ENCODE results near the gene SLC16A10. TPM values are rescaled to one million over a fixed set of nuclear protein-coding genes. Genes with fewer than 3 reads are reported as not detected.
"Not testable (repeated sequence)": the region's sequence is repeated elsewhere in the genome, so short reads cannot be mapped to it uniquely, and the experiment has no call there.

The SLC16A10 gene
- total RNA-seq, 6 donors from 2014 or later, result 8.7 to 94.4 (median 18.9) TPM

- no peak overlapping the region for H3K27ac ChIP-seq
- no peak for ATAC-seq (ENCODE audit: low FRiP score in 2 of 2)
- H3K27me3 ChIP-seq, result no peaks in the 10 kb centered on the region
- no peaks in the 10 kb centered on the region for H3K9me3 ChIP-seq
- 75 to 84% methylated on average over 9 of the region's 9 CpGs for WGBS, 2 donors
- TF ChIP-seq POLR2A (IDR thresholded peaks at IDR 0.05) (no peak), POLR2AphosphoS5 (IDR thresholded peaks at IDR 0.05) (no peak), EP300 (IDR thresholded peaks at IDR 0.05) (no peak)
- TF ChIP-seq, protein P1, sequence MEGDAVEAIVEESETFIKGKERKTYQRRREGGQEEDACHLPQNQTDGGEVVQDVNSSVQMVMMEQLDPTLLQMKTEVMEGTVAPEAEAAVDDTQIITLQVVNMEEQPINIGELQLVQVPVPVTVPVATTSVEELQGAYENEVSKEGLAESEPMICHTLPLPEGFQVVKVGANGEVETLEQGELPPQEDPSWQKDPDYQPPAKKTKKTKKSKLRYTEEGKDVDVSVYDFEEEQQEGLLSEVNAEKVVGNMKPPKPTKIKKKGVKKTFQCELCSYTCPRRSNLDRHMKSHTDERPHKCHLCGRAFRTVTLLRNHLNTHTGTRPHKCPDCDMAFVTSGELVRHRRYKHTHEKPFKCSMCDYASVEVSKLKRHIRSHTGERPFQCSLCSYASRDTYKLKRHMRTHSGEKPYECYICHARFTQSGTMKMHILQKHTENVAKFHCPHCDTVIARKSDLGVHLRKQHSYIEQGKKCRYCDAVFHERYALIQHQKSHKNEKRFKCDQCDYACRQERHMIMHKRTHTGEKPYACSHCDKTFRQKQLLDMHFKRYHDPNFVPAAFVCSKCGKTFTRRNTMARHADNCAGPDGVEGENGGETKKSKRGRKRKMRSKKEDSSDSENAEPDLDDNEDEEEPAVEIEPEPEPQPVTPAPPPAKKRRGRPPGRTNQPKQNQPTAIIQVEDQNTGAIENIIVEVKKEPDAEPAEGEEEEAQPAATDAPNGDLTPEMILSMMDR (IDR thresholded peaks at IDR 0.05), result no peak
- DNase-seq, result no peak
- H3K4me1 ChIP-seq, result peaks cover 0 to 7% (median 6%) of the 10 kb centered on the region in 4 donors
- H3K36me3 ChIP-seq, result no peaks in the 10 kb centered on the region
- no peak overlapping the region for H3K4me3 ChIP-seq
Measured at GRCh38 chr6:111254004-111254778, 166.9 kb downstream of the SLC16A10 start.

- peaks cover 2 to 11% (median 8%) of the 10 kb centered on the region in 4 donors for H3K4me1 ChIP-seq
- no peaks in the 10 kb centered on the region for H3K9me3 ChIP-seq
- no peaks in the 10 kb centered on the region for H3K36me3 ChIP-seq
- no peaks in the 10 kb centered on the region for H3K27me3 ChIP-seq
- TF ChIP-seq POLR2A (IDR thresholded peaks at IDR 0.05), result no peak
- TF ChIP-seq EP300 (IDR thresholded peaks at IDR 0.05), result no peak
- no peak for TF ChIP-seq POLR2AphosphoS5 (IDR thresholded peaks at IDR 0.05)
- TF ChIP-seq, protein P1 (IDR thresholded peaks at IDR 0.05), result no peak
- H3K4me3 ChIP-seq, result no peak overlapping the region
- 87 to 89% methylated on average over 6 of the region's 6 CpGs for WGBS, 2 donors
- H3K27ac ChIP-seq, result no peak overlapping the region
- ATAC-seq (ENCODE audit: low FRiP score in 2 of 2) (no peak), DNase-seq (no peak)
Measured at GRCh38 chr6:111254779-111255166, 167.5 kb downstream of the SLC16A10 start.

DNA sequence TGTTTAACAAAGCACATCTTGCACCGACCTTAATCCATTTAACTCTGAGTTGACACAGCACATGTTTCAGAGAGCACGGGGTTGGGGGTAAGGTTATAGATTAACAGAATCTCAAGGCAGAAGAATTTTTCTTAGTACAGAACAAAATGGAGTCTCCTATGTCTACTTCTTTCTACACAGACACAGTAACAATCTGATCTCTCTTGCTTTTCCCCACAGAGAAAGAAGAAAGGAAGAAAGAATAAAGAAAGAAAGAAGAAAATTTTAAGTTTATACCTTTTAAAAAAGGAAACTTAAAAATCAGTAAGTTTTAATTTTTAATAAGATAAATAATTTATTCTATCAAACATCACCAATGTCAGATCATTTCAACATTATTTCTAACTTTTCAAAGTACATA is 168.5 kb downstream of the SLC16A10 start:
- not testable (repeated sequence) for H3K27ac ChIP-seq; ATAC-seq (ENCODE audit: low FRiP score in 2 of 2); H3K4me3 ChIP-seq; DNase-seq; H3K9me3 ChIP-seq; H3K27me3 ChIP-seq; H3K36me3 ChIP-seq
- 40 to 73% methylated on average over 2 of the region's 2 CpGs for WGBS, 2 donors
- peaks cover 12 to 22% (median 17%) of the 10 kb centered on the region in 4 donors for H3K4me1 ChIP-seq

DNA sequence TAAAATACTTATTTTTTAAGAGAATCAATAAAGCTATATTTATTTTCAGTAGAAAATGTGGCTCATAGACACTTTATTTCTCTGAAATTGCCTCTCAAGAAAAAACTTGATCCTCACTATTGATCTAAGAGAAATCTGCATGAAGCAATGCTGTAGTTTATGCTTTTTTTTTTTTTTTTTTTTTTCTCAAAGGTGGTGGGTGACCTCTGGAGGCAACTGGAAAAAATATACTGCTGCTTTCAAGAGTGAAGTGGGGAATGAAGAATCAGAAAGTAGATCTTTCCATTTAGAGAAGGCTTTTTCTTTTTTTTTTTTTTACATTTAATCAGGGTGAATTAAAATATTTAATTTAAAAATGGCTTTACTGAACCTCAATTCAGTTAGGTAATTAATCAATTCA is 169.3 kb downstream of the SLC16A10 start:
- Histone ChIP-seq H3K36me3 (no peaks in the 10 kb centered on the region), H3K27ac (no peak overlapping the region), H3K27me3 (no peaks in the 10 kb centered on the region), H3K4me3 (no peak overlapping the region), H3K4me1 (peaks cover 13 to 30% (median 18%) of the 10 kb centered on the region in 4 donors), H3K9me3 (no peaks in the 10 kb centered on the region)
- TF ChIP-seq, protein P1 (IDR thresholded peaks at IDR 0.05), result no peak
- no peak for TF ChIP-seq EP300 (IDR thresholded peaks at IDR 0.05)
- no peak for ATAC-seq (ENCODE audit: low FRiP score in 2 of 2)
- no peak for DNase-seq

- H3K36me3 ChIP-seq, result no peaks in the 10 kb centered on the region
- no peak overlapping the region for H3K27ac ChIP-seq
- no peak overlapping the region for H3K4me3 ChIP-seq
- ATAC-seq (ENCODE audit: low FRiP score in 2 of 2), result no peak
- WGBS, 2 donors, result 93 to 94% methylated on average over 13 of the region's 13 CpGs
- no peak for TF ChIP-seq POLR2A (IDR thresholded peaks at IDR 0.05)
- no peak for TF ChIP-seq EP300 (IDR thresholded peaks at IDR 0.05)
- TF ChIP-seq, protein P1 (IDR thresholded peaks at IDR 0.05), result no peak
- no peak for TF ChIP-seq POLR2AphosphoS5 (IDR thresholded peaks at IDR 0.05)
- no peak for DNase-seq
- H3K4me1 ChIP-seq, result peaks cover 13 to 30% (median 18%) of the 10 kb centered on the region in 4 donors
- no peaks in the 10 kb centered on the region for H3K9me3 ChIP-seq
- H3K27me3 ChIP-seq, result no peaks in the 10 kb centered on the region
Measured at GRCh38 chr6:111258010-111258409, 170.7 kb downstream of the SLC16A10 start.

All from upper lobe of left lung (tissue), 6 donors.